Adrenal gland (tissue), 12 donors: Measurements from ENCODE around the gene BMERB1. TPM values are rescaled to one million over a fixed set of nuclear protein-coding genes. Genes with fewer than 3 reads are reported as not detected.

ENCODE experiments used
- DNase-seq, 7 donors: peaks; one replicate each; pipeline ENCODE4 v3.0.0-alpha.2; 2019 to 2020
- H3K27ac ChIP-seq, 5 donors: fragments of 200-600 bp; sonication (generic) in 4 of 5; 1 replicate in 3 of 5; 2 replicates in 2 of 5; pipeline versions ENCODE4 v1.5.1 to v1.8.0; 2016 to 2020; ENCODE audit warnings: mild to moderate bottlenecking in 1 of 5
- H3K27me3 ChIP-seq: fragments of 200-600 bp; 2 replicates; pipeline ENCODE4 v1.8.0; 2021
- H3K36me3 ChIP-seq, 2 donors: fragments of 200-600 bp; replicated peaks in 1 of 2; 1 replicate in 1 of 2; 2 replicates in 1 of 2; pipeline versions ENCODE4 v1.5.1 to v1.8.0; 2018 to 2022
- H3K4me1 ChIP-seq, 2 donors: fragments of 200-600 bp; replicated peaks in 1 of 2; 1 replicate in 1 of 2; 2 replicates in 1 of 2; pipeline versions ENCODE4 v1.5.1 to v1.8.0; 2018 to 2021
- H3K4me3 ChIP-seq, 4 donors: fragments of 200-600 bp; sonication (generic) in 3 of 4; one replicate each; pipeline ENCODE4 v1.5.1; 2016 to 2018
- H3K9me3 ChIP-seq, 3 donors: fragments of 200-600 bp; sonication (generic) in 1 of 3; replicated peaks in 1 of 3; 1 replicate in 2 of 3; 2 replicates in 1 of 3; pipeline versions ENCODE4 v1.5.1 to v1.8.0; 2016 to 2021
- POLR2A ChIP-seq, 2 donors: fragments of 450-650 bp; IDR thresholded peaks; one replicate each; pipeline ENCODE4 v1.6.1; 2017; ENCODE audit warnings: antibody characterized with exemption in 2 of 2, mild to moderate bottlenecking in 2 of 2, moderate library complexity in 1 of 2
- WGBS, 4 donors: extraction: QIAGEN DNeasy Blood & Tissue Kit in 2 of 4; methylation state at CpG; one replicate each; pipeline versions ENCODE4 v1.1.5 to v1.1.7; 2013 to 2017; 5-methylcytosine and 5-hydroxymethylcytosine counted together
- intact Hi-C, 2 donors: fragments of 100-400 bp; cut with DNase I; formaldehyde crosslinking; loops; one replicate each; pipeline versions ENCODE4 v1.14.1 to v1.15.0; 2022 to 2023
- polyA plus RNA-seq, 3 donors: library from polyadenylated mRNA; stranded (reverse); fragments of 200-250 nt in 2 of 3; fragments of 350-450 nt in 1 of 3; fragmentation: Illumina TruSeq in 1 of 3; extraction: RNeasy Lipid Tissue Mini Kit (QIAGEN cat#74804) in 1 of 3; gene quantifications; one replicate each; pipeline ENCODE4 v1.2.3, GENCODE V29; 2013 to 2014
- total RNA-seq, 9 donors: library from RNA; depleted of rRNA in 4 of 9; stranded (reverse); fragments of >200 nt in 4 of 9; fragments of 120-200 nt in 1 of 9; fragmentation: NEBNext Ultra II Directional in 1 of 9; extraction: Animal tissue kit (Norgen Biotek cat#: 25700) in 1 of 9; gene quantifications; one replicate each; pipeline versions ENCODE4 v1.1.0 to v1.2.4, GENCODE V29; 2013 to 2023
- TF ChIP-seq, protein P1 (sequence below), 6 experiments: fragments of 450-650 bp in 4 of 6; fragments of 200-600 bp in 2 of 6; sonication (generic) in 1 of 6; IDR thresholded peaks; 1 replicate in 5 of 6; 2 replicates in 1 of 6; pipeline versions ENCODE4 v1.5.1 to v1.8.0; 2016 to 2021; ENCODE audit warnings: antibody characterized with exemption in 6 of 6, mild to moderate bottlenecking in 2 of 6, moderate library complexity in 1 of 6
- donor health status: healthy with polysubstance abuse.
- donor health status: Bipolar disorder and iron deficiency.
- donor health status: DM: yes; HTN: yes; CAD: no.
- donor health status: DM: no; HTN: no; CAD: no.
- donor health status: DM: no; HTN: no; CAD: no.
- donor health status: DM: yes; HTN: yes; CAD: no.

Gene BMERB1
- total and polyA plus RNA-seq, 12 donors = 9.8 to 56.0 (median 18.7) TPM

DNA sequence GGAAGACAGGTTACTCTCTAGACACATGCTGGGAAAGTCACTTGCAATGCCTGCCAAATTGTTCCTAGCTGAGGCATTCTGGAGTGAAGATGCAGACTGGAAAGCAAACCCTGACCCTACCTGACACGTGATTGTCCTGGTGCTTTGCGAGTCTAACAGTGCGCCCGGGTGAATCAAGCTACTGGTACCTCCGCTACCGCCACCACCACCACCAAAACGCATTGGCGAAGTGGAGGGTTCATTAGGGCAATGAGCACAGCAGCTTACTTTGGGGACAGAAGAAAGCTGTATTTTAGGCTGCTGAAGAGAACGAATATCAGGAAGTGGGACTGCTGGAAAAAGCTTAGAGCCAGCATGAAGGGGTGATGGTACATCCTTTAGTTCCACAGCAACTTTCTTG is 201.5 kb downstream of the BMERB1 start:
- Histone ChIP-seq H3K27me3 (no peaks in the 10 kb centered on the region), H3K36me3 (peaks cover 0 to 82% of the 10 kb centered on the region in 2 donors), H3K27ac (no peak overlapping the region), H3K4me1 (peaks cover 0 to 2% of the 10 kb centered on the region in 2 donors), H3K9me3 (no peaks in the 10 kb centered on the region), H3K4me3 (no peak overlapping the region)
- intact Hi-C loops = no loop called here
- TF ChIP-seq, protein P1, sequence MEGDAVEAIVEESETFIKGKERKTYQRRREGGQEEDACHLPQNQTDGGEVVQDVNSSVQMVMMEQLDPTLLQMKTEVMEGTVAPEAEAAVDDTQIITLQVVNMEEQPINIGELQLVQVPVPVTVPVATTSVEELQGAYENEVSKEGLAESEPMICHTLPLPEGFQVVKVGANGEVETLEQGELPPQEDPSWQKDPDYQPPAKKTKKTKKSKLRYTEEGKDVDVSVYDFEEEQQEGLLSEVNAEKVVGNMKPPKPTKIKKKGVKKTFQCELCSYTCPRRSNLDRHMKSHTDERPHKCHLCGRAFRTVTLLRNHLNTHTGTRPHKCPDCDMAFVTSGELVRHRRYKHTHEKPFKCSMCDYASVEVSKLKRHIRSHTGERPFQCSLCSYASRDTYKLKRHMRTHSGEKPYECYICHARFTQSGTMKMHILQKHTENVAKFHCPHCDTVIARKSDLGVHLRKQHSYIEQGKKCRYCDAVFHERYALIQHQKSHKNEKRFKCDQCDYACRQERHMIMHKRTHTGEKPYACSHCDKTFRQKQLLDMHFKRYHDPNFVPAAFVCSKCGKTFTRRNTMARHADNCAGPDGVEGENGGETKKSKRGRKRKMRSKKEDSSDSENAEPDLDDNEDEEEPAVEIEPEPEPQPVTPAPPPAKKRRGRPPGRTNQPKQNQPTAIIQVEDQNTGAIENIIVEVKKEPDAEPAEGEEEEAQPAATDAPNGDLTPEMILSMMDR (IDR thresholded peaks at IDR 0.05) = no peak
- no peak for TF ChIP-seq POLR2A (IDR thresholded peaks at IDR 0.05)
- 94 to 97% (median 95%) methylated on average over 9 of the region's 9 CpGs for WGBS, 4 donors
- DNase-seq = no peak

DNA sequence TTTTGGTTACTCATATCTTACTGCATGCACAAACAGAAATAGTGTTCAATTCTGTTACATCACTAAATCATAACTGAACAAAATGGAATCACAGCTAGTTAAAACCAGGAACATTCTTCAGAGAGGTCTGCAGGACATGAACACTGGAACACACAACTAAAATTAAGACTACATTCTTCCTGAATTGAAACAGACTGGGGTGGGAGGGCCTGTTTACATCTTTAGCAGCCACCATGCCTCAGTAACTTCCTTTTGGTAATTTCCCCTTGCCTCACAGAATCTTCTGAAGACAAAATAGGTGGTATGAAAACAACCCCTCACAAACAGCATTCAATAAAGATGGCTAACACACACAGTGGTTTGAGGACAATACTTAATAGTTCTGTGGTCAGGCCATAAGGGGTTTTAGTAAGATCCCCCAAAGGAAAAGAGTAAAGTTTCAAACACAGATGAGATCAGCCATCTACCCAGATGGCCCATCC is 202.0 kb downstream of the BMERB1 start:
- no peaks in the 10 kb centered on the region for H3K9me3 ChIP-seq
- peaks cover 1 to 7% of the 10 kb centered on the region in 2 donors for H3K4me1 ChIP-seq
- no peak overlapping the region for H3K4me3 ChIP-seq
- H3K36me3 ChIP-seq = peaks cover 0 to 77% of the 10 kb centered on the region in 2 donors
- no peaks in the 10 kb centered on the region for H3K27me3 ChIP-seq
- intact Hi-C loops = no loop called here
- no peak overlapping the region for H3K27ac ChIP-seq
- TF ChIP-seq POLR2A (IDR thresholded peaks at IDR 0.05) = no peak
- TF ChIP-seq, protein P1 (IDR thresholded peaks at IDR 0.05) = no peak
- no peak for DNase-seq

Other genes starting within 250 kb of the BMERB1 start
- 10 to 100 TPM in 4 of 9 donors, 1 to 10 TPM in 5; 4.0 to 17.2 (median 9.6) TPM for gene NPIPA5, start 56.3 kb upstream of the BMERB1 start, total RNA-seq
- gene NPIPA5, start 56.3 kb upstream of the BMERB1 start, polyA plus RNA-seq = 100 to 1,000 TPM in 2 of 3 donors, 10 to 100 TPM in 1; 15.2 to 169 (median 106) TPM
- 10 to 100 TPM in 4 of 9 donors, 1 to 10 TPM in 5; 3.8 to 19.7 (median 9.7) TPM for gene MPV17L, start 38.8 kb upstream of the BMERB1 start, total RNA-seq
- 1 to 10 TPM; 2.6 to 8.2 (median 5.5) TPM for gene MPV17L, start 38.8 kb upstream of the BMERB1 start, polyA plus RNA-seq
- 10 to 100 TPM; 17.8 to 77.9 (median 37.6) TPM for gene MARF1, start 208.6 kb downstream of the BMERB1 start, total RNA-seq
- gene MARF1, start 208.6 kb downstream of the BMERB1 start, polyA plus RNA-seq = 10 to 100 TPM; 13.2 to 32.6 (median 21.5) TPM
- gene NDE1, start 215.7 kb downstream of the BMERB1 start, total RNA-seq = 10 to 100 TPM in 8 of 9 donors, 1 to 10 TPM in 1; 6.3 to 21.6 (median 19.5) TPM
- 10 to 100 TPM in 1 of 3 donors, 1 to 10 TPM in 2; 3.1 to 10.9 (median 9.3) TPM for gene NDE1, start 215.7 kb downstream of the BMERB1 start, polyA plus RNA-seq